GM21515 (cell line): ENCODE data around the gene LRRC8A.
"Not testable (repeated sequence)": the region's sequence is repeated elsewhere in the genome, so short reads cannot be mapped to it uniquely, and the experiment has no call there.

Source experiments
- ATAC-seq: cut with Tn5 transposase; IDR thresholded peaks from one replicate; pipeline ENCODE4 v1.9.1; 2021; ENCODE audit not compliant: unreplicated experiment

LRRC8A gene

DNA sequence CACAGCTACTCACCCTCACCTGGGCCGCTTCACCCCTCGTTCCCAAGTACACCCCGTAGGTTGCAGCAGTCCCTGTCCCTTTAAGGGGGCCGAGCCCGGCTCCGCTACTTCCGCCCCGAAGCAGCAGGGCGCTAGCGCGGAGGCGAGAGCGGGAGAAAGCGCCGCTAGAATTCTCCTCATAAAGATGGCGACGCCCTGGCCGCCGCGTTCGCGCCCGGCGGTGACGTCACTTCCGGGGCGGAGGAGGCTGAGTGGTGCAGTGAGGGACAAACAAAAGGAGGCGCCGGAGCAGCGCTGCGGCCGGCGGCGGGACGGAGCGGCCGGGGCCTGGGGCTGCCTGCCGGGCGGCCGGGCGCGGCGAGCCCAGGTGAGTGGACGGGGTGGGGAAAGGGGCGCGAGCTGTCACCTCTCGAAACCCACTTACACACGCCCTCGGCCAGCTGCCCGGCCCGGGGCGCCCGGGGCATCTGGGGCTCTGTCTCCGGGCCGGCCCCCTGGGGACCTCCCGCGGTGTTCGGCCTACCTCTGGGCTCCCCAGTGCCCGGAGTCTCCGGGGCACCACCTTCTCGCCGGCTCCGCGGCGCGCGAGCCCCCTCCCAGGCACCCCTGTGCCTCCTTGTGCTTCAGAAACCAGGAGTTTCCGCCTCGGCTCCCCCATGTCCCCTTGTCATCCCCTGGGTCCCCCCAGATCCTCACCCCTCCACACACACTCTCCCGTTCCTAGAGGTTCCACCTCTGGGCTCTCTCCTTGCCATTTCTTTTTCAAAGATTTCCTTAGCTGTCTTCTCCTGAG lies at the start of gene LRRC8A, which contains the start of gene KYAT1:
Gene LRRC8A (plus strand): TSS at position 250 of the 793 bp plus-strand sequence. CDS start 25,032 bp downstream, outside the sequence.
Gene KYAT1 (minus strand): TSS at position 67 of the 793 bp plus-strand sequence. CDS start 36,545 bp downstream, outside the sequence.
- ATAC-seq: peak; percentile 87

DNA sequence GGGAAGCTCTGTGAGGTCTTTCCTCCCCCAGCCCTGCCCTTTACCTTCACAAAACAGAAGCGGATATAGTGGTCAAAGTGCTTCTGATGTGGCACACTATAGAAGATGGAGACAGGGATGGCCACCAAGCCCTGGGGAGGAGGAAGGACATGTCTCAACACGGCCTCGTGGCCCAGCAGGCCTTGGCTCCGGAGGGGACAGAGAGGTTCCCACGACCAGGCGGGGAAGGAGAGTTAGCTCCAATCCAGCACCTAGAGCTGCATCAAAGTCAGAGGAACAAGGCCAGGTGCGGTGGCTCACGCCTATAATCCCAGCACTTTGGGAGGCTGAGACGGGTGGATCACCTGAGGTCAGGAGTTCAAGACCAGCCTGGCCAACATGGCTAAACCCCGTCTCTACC lies 48.2 kb upstream of the LRRC8A start:
- no peak for ATAC-seq

DNA sequence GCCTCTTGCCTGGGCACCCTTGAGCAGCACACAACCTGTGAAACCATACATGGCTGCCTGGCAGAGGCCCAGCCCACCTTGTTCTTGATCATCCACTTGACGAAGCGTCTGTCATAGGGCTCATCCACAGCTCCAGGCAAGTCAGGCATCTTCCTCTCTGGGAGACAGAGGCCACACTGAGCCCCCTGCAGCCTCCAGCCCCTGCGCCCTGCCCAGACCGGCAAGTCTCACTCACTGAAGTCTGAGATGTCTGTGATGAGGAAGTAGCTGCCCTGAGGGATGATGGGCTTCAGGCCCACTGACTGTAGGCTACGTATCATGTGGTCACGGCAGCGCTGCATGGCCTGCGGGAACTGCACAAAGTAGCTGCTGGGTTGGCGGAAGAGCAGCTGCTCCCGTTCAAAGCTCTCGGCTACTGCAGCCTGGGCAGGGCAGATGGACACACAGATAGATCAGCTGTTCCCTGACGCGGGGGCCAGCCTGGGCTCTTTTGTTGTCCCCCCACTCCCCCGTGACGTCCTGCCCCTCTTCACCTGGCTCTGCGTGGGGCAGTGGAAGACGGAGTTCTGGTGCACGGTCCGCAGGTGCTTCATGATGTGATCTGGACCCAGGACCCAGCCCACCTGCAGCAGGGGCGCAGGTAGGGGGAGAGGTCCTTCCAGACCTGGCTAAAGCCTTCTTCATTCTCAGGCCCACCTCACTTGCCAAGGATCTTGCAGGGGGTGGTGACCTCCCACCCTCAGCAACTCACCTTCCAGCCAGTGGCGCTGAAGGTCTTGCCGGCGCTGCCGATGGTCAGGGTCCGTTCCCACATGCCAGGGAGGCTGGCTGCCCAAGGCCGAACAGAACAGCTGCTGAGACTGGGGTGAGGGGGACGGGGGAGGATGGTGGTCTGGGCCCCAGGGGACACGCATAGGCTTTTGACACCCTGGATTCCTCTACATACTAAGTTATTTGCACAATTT lies 46.4 kb upstream of the LRRC8A start:
- no peak for ATAC-seq

DNA sequence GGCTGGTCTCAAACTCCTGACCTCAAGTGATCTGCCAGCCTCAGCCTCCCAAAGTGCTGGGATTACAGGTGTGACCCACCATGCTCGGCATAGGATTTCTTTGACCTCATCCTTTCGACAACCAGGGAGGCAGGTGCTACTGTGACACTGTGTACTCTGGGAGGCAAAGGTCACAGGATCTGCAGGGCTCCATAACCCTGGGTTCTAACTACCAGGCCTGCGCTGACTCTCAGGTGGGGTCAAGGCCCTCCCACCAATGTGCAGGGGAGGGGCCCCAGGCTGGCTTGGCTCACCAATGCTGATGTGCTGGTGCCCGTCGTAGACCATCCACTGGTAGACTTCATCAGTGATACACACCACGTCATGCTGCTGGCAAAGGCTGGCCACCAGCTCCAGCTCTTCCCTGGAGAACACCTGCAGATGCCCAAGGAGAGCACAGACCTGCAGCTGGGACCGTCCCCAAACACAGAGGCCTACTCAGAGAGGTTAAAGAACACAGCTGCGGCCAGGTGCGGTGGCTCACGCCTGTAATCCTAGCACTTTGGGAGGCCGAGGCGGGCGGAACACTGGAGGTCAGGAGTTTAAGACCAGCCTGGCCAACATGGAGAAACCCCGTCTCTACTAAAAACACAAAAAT lies 45.3 kb upstream of the LRRC8A start:
- ATAC-seq: no peak

DNA sequence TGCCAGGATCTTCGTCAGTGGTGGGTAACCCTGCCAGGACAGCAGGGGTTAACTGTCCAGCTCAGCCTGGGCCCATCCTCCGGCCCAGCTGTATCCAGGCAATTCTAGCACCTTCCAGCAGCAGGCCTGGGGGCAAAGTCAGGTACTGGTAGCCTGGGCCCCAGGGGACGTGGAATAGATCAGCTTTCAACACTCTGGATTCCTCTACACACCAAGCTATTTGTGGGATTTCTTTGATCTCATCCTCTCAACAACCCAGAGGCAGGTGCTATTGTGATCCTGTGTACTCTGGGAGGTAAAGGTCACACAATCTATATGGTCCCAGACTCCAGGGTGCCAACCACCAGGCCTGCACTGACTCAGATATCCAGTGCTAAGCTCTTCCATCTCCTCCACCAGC lies 43.6 kb upstream of the LRRC8A start:
- no peak for ATAC-seq

DNA sequence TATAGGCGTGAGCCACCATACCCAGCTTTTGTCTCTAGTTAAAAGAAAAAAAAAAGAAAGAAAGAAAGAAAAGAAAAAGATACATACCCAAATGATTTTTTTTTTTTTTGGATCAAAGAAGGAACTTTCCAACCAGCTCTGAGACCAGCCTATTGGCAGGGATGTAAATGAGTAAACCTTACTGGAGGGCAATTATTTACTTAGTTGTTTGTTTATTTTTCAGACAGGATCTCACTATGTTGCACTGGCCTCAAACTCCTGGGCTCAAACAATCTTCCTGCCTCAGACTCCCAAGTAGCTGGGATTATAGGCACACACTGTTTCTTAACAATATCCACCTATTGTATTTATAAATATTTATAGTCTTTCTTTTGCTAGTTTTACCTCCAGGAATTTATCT lies 41.4 kb upstream of the LRRC8A start:
- ATAC-seq: no peak

DNA sequence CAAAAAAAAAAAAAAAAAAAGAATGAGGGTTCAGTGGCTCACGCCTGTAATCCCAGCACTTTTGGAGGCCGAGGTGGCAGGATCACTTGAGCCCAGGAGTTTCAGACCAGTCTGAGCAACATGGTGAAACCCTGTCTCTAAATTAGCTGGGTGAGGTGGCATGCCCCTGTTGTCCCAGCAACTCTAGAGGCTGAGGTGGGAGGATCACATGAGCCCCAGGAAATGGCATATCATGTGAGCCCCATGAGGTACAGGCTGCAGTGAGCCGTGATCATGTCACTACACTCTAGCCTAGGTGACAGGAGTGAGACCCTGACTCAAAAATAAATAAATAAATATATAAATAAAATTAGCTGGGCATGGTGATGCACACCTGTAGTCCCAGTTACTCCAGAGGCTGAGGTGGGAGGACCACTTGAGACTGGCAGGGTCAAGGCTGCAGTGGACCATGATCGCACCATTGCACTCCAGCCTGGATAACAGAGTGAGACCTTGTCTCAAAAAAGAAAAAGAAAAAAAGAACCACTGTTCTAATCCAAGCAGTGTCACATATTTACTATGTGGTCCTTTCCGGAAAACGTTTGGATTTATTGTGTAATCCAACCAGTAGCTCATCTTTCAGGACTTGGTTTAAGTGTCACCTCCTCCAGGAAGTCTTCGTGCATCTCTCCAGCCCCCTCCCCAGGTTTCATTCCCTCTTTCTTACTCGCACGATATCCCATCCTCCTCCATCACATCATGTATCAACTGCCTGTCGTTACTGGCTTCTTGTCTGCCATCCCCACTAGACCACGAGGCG lies 40.0 kb upstream of the LRRC8A start:
- ATAC-seq: no peak

DNA sequence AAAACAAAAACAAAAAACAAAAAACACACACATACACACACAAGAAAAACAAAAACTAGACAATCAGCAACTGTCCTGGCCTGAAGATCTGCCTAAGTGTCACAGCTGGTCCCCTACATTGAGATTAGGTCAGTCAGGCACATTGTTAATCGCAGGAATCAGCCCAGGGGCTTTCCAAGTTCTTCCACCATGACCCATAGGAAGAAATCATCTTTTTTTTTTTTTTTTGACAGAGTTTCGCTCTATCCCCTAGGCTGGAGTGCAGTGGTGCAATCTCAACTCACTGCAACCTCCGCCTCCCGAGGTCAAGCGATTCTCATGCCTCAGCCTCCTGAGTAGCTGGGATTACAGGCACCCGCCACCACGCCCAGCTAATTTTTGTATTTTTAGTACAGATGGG lies 38.8 kb upstream of the LRRC8A start:
- ATAC-seq: not testable (repeated sequence)

DNA sequence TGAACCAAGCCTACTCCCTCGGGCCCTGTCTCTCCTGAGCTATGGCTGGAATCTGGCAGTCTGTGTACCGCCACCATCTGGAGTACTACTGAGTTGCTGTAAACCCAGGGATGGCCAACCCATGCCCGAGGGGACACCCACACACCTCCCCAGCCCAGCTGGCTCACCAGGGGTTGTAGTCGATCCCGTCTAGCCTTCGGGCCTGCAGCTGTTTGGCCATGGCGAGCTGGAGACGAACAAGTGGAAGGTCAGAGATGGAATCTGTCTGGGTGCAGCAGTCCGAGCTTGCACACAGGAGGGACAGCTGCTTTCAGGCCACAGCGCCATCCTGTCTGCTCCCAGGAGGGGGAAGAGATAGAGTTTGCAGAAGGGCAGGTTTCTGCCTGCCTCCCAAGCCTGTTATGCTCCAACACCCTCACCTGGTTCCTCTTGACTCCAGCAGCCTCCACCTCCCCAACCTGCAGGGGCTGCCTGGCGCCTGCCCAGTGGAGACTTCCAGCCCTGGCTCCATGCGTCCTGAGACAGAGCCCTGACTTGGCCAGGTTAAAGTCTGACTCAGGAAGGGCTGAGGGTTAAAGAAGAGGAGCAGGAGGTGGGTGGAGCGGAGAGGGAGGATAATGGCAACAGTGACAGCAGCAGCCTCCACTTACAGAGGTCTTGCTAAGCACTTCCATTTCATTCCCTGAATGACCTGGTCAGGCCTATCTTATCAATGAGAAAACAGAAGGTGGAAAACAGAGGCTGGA lies 36.6 kb upstream of the LRRC8A start:
- no peak for ATAC-seq

DNA sequence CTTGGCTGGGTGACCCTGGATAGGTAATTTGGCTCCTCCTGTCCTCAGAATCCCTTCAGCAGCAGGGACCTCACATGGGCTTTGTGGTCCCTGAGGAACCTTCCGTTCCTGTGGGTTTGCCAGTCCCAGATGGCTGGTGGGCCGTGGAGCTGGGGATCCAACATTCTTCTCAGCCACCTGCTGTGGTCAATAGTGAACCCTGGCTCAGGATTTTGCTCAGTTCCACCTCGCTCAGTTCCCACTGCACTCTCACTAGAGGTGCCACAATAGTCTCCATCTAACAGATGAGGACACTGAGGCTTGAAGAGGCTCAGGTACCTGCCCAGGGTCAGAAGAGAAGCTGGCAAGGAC lies 35.3 kb upstream of the LRRC8A start:
- ATAC-seq: no peak

DNA sequence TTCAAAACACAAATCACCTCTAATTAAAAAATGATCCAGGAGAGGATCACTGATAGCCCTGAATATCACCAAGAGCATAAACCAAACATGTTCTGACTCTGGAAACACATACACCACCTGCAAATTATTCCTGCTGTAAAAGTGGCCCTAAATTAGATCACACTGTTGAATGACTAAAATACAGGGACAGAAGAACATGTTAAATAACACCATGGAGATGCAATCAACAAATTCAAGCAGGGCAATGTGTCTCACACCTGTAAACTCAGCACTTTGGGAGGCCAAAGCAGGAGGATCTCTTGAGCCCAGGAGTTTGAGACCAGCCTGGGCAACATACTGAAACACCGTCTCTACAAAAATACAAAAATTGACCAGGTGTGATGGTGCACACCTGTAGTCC lies 34.1 kb upstream of the LRRC8A start:
- no peak for ATAC-seq

DNA sequence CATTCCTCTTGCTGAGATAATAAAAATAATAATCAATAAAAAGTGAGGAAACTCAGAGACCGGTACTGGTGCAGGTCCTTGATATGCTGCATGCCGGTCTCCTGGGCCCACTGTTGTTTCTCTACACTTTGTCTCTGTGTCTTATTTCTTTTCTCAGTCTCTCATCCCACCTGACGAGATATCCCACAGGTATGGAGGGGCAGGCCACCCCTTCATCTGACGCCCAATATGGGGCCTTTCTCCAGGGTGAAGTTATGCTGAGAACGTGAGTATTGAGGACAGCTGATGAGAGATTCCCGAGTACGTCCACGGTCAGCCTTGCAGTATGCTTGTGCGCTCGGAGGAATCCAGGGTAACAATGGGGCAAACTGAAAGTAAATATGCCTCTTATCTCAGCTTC lies 30.9 kb upstream of the LRRC8A start:
- ATAC-seq: not testable (repeated sequence)

DNA sequence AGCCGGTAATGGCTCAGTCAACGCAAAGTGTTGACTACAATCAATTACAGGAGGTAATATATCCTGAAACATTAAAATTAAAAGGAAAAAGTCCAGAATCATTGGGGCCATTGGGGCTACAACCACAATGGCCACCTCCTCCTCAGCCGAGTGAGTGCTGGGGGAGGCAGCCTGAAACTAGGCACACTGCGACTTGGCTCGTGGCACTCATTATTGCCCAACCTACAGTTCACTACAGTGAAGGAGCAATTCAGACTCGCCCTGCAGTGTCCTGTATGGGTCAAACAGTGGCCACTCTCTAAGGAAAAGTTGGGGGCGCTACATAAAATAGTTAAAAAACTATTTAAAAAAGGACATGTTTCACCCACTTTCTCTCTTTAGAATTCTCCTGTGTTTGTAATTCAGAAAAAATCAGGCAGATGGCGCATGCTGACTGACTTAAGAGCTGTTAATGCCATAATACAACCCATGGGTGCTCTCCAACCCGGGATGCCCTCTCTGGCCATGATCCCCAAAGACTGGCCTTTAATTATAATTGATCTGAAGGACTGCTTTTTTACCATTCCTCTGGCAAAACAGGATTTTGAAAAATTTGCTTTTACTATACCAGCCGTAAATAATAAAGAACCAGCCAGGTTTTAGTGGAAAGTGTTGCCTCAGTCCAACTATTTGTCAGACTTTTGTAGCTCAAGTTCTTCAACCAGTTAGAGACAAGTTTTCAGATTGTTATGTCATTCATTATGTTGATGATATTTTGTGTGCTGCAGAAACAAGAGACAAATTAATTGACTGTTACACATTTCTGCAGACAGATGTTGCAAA lies 29.9 kb upstream of the LRRC8A start:
- not testable (repeated sequence) for ATAC-seq

DNA sequence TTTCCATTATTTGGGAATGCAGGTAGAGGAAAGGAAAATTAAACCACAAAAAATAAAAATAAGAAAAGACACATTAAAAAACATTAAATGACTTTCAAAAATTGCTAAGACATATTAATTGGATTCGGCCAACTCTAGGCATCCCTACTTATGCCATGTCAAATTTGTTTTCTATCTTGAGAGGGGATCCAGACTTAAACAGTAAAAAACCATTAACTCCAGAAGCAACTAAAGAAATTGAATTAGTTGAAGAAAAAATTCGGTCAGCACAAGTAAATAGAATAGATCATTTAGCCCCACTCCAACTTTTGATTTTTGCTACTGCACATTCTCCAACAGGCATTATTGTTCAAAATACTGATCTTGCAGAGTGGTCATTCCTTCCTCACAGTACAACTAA lies 29.3 kb upstream of the LRRC8A start:
- not testable (repeated sequence) for ATAC-seq

DNA sequence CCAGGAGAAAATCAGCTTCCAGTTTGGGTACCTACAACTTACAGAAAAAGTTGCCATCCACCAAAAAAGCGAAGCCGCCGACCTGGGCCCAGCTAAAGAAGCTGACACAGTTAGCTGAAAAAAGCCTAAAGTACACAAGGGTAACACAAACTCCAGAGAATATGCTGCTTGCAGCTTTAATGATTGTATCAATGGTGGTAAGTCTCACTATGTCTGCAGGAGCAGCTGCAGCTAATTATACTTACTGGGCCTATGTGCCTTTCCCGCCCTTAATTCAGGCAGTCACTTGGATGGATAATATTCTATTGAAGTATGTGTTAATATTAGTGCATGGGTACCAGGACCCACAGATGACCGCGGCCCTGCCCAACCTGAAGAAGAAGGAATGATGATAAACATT lies 27.5 kb upstream of the LRRC8A start:
- ATAC-seq: not testable (repeated sequence)

DNA sequence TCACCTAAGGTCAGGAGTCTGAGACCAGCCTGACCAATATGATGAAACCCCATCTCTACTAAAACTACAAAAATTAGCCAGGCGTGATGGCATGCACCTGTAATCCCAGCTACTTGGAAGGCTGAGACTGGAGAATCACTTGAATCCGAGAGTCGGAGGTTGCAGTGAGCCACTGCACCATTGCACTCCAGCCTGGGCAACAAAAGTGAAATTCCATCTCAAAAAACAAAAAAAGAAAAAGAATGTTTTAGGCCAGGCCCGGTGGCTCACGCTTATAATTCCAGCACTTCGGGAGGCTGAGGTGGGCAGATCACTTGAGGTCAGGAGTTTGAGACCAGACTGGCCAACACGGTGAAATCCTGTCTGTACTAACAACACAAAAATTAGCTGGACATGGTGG lies 23.5 kb upstream of the LRRC8A start:
- not testable (repeated sequence) for ATAC-seq

DNA sequence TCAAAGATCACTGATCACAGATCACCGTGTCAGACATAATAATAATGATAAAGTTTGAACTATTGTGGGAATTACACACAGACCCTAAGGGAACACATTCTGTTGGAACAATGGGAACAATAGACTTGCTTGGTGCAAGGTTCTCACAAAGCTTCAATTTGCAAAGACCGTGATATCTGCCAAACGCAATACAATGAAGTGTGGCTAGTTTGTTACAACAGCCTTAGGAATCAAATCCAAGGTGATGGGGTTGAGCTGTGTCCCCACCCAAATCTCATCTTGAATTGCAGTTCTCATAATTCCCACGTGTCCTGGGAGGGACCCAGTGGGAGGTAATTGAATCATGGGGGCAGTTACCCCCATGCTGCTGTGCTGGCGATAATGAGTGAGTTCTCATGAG lies 21.0 kb upstream of the LRRC8A start:
- no peak for ATAC-seq

DNA sequence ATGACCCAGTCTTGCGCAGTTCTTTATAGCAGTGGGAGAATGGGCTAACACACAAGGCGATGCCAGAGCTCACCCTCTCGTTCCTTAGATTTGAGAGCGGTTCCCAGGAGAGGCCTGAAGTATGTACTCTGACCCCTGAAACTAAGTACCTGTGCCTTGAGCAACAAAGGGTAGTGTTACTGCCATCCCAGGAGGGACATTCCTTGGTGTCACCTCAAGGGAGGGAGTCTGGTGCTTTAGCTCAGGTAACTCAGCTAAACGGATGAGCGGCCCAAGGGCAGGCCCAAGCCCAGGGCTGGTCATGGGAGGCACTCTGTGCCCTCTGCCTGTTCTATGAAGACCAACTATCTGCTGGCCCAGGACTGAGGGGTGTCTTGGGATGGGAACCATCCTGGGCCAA lies 20.4 kb upstream of the LRRC8A start:
- ATAC-seq: no peak

DNA sequence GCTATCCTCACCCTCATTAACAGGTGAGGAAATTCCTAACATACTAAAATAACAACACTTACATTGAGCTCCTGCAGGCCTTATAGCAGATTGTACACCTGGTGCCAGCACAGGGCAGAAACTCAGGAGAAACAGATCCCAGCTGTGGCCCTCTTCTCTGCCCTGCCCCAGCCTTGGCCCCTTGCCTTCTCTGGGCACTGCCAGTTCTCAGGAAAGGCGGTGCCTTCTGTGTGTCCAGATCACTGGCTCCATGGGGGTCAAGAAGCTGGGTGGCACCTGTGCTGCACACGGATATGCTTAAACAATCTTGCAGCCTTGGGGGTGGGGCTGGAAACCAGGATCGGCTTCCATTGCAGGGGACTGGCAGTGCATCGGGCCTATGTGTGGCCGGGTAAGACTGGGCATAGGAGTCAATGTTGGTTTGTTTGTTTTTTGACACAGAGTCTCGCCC lies 19.5 kb upstream of the LRRC8A start:
- no peak for ATAC-seq
